ENCODE data around the gene RGS18. TPM values are rescaled to one million over a fixed set of nuclear protein-coding genes. Genes with fewer than 3 reads are reported as not detected.

The RGS18 gene
- total and polyA plus RNA-seq, 2 of the 8 experiments (the other 6 are each of a cell fraction or from before 2014, with no cell fraction given) = not detected

GRCh38 chr1:192122668-192123067, 35.6 kb upstream of the RGS18 start:
- no peak overlapping the region for H4K5ac ChIP-seq (ENCODE audit: insufficient read length, low read depth, low read length)
- H3K4ac ChIP-seq (replicated peaks; ENCODE audit: insufficient read length, low read depth, low read length) = no peak overlapping the region
- H3K4me3 ChIP-seq (ENCODE audit: extremely low read depth in 1 of 4, insufficient read depth in 2 of 4, low read depth in 3 of 4, low read length in 4 of 4) = no peak overlapping the region
- no peak overlapping the region for H3K27ac ChIP-seq (ENCODE audit: low read depth, low read length)
- H3K9ac ChIP-seq (replicated peaks in 1 of 4; ENCODE audit: extremely low read depth in 1 of 4, low read depth in 3 of 4, low read length in 3 of 4) = no peak overlapping the region
- H3K27me3 ChIP-seq (replicated peaks in 1 of 4; ENCODE audit: control insufficient read depth in 3 of 4, extremely low read depth in 1 of 4, insufficient read depth in 3 of 4, low read length in 3 of 4) = no peaks in the 10 kb centered on the region
- no peak overlapping the region for H3K4me2 ChIP-seq (ENCODE audit: insufficient read depth in 1 of 2, low read depth in 2 of 2, low read length in 2 of 2)
- no peak overlapping the region for H3K18ac ChIP-seq (ENCODE audit: extremely low read depth, low read length)
- peaks cover 0 to 4% of the 10 kb centered on the region in 2 experiments; a peak in 1 of 4 replicates for H3K9me3 ChIP-seq (ENCODE audit: insufficient read depth in 2 of 2, low read depth in 1 of 2, low read length in 1 of 2)
- DNase-seq (ENCODE audit: low read depth in 1 of 2, low spot score in 2 of 2) (no peak), FAIRE-seq (no peak)
- no peaks in the 10 kb centered on the region; a peak in 1 of 8 replicates for H3K36me3 ChIP-seq (ENCODE audit: control insufficient read depth in 2 of 4, insufficient read depth in 4 of 4, low read length in 3 of 4)
- no peak overlapping the region for H4K91ac ChIP-seq (replicated peaks; ENCODE audit: insufficient read length, low read length)
- H4K8ac ChIP-seq (ENCODE audit: extremely low read depth, insufficient read depth, low read length) = no peak overlapping the region
- H3K23me2 ChIP-seq (ENCODE audit: low read depth, low read length) = no peaks in the 10 kb centered on the region
- H3K79me1 ChIP-seq (ENCODE audit: low read depth, low read length) = no peaks in the 10 kb centered on the region
- CTCF ChIA-PET (ENCODE audit: partially characterized antibody) = no interaction called here
- no peak overlapping the region for H2BK12ac ChIP-seq (ENCODE audit: low read depth, low read length)
- no peak overlapping the region for H3K14ac ChIP-seq (ENCODE audit: insufficient read length)
- no peak overlapping the region for H2BK15ac ChIP-seq (ENCODE audit: low read length)
- no peaks in the 10 kb centered on the region for H3K79me2 ChIP-seq (ENCODE audit: control insufficient read depth in 1 of 2, insufficient read depth in 2 of 2, low read length in 2 of 2)
- H2BK5ac ChIP-seq (ENCODE audit: low read depth, low read length) = no peak overlapping the region
- H3K4me1 ChIP-seq (replicated peaks in 1 of 4; ENCODE audit: control insufficient read depth in 3 of 4, insufficient read depth in 4 of 4, low read length in 3 of 4) = peaks cover 0 to 5% (median 2%) of the 10 kb centered on the region in 4 experiments; a peak in 1 of 7 replicates
- H2BK120ac ChIP-seq (replicated peaks; ENCODE audit: low read depth, low read length) = no peak overlapping the region
- H2AFZ ChIP-seq (ENCODE audit: low read length) = no peak overlapping the region
- H2AK5ac ChIP-seq (ENCODE audit: low read depth, low read length) = no peak overlapping the region
- no peak overlapping the region for H2BK20ac ChIP-seq (ENCODE audit: low read length)
- POLR2A ChIA-PET (ENCODE audit: partially characterized antibody) = no interaction called here
- H4K20me1 ChIP-seq (replicated peaks in 1 of 2; ENCODE audit: control insufficient read depth in 1 of 2, insufficient read depth in 2 of 2, low read length in 2 of 2) = no peaks in the 10 kb centered on the region
- H3K56ac ChIP-seq (replicated peaks; ENCODE audit: insufficient read length, low read depth, low read length) = no peak overlapping the region
- H3K23ac ChIP-seq (ENCODE audit: insufficient read length) = no peak overlapping the region
- no peak for TF ChIP-seq CHD7 (IDR thresholded peaks at IDR 0.05; ENCODE audit: insufficient replicate concordance, low read length)
